DOHH2 (cell line): ENCODE results near the gene TOMM40.

Experiments
- H3F3A ChIP-seq: fragments of 200-600 bp; sonication (generic), shearing (Covaris generic); 2 replicates; pipeline ENCODE4 v1.6.0; 2016; ENCODE audit warnings: antibody characterized with exemption, mild to moderate bottlenecking; ENCODE audit not compliant: control insufficient read depth, insufficient read depth
- H3K27ac ChIP-seq: fragments of 200-600 bp; sonication (generic); 2 replicates; pipeline ENCODE4 v1.5.1; 2014; ENCODE audit warnings: low read depth, mild to moderate bottlenecking, low read length, moderate library complexity
- H3K27me3 ChIP-seq: fragments of 200-600 bp; sonication (generic); 2 replicates; pipeline ENCODE4 v1.6.1; 2014; ENCODE audit warnings: mild to moderate bottlenecking, low read length, mixed read lengths; ENCODE audit not compliant: control insufficient read depth
- H3K36me3 ChIP-seq: fragments of 200-600 bp; sonication (generic); 2 replicates; pipeline ENCODE4 v1.6.1; 2014; ENCODE audit warnings: mild to moderate bottlenecking, low read length, moderate library complexity, mixed read lengths; ENCODE audit not compliant: control insufficient read depth
- H3K4me1 ChIP-seq: fragments of 200-600 bp; sonication (generic); 2 replicates; pipeline ENCODE4 v1.6.1; 2014; ENCODE audit warnings: mild to moderate bottlenecking, low read length, mixed read lengths; ENCODE audit not compliant: control insufficient read depth
- H3K4me2 ChIP-seq: fragments of 200-600 bp; sonication (generic); 2 replicates; pipeline ENCODE4 v1.6.0; 2014; ENCODE audit warnings: mild to moderate bottlenecking, low read length, moderate library complexity
- H3K4me3 ChIP-seq: fragments of 200-600 bp; sonication (generic); 2 replicates; pipeline ENCODE4 v1.5.1; 2014; ENCODE audit warnings: mild to moderate bottlenecking, low read length, mixed read lengths
- H3K79me2 ChIP-seq: fragments of 200-600 bp; sonication (generic); 2 replicates; pipeline ENCODE4 v1.6.1; 2014; ENCODE audit warnings: mild to moderate bottlenecking, low read length, mixed read lengths; ENCODE audit not compliant: control insufficient read depth
- H3K9me2 ChIP-seq: fragments of 200-600 bp; sonication (generic); replicated peaks from 2 replicates; pipeline ENCODE4 v1.6.1; 2014; ENCODE audit warnings: mild to moderate bottlenecking, low read length, mixed read lengths; ENCODE audit not compliant: control insufficient read depth
- H3K9me3 ChIP-seq: fragments of 200-600 bp; sonication (generic); 2 replicates; pipeline ENCODE4 v1.6.1; 2014; ENCODE audit warnings: antibody characterized with exemption, low read length, mixed read lengths; ENCODE audit not compliant: control insufficient read depth, insufficient read depth
- H4K20me1 ChIP-seq: fragments of 200-600 bp; sonication (generic); 2 replicates; pipeline ENCODE4 v1.6.0; 2014; ENCODE audit warnings: low read depth, mild to moderate bottlenecking, antibody characterized with exemption, low read length, moderate library complexity; ENCODE audit not compliant: control insufficient read depth, insufficient read depth
- CTCF ChIP-seq: fragments of 200-600 bp; sonication (generic); IDR thresholded peaks from one replicate; pipeline ENCODE4 v1.5.1; 2014; ENCODE audit warnings: antibody characterized with exemption, mild to moderate bottlenecking, low read depth, low read length; ENCODE audit not compliant: poor library complexity, severe bottlenecking
- EZH2phosphoT487 ChIP-seq: fragments of 200-600 bp; sonication (generic); IDR thresholded peaks from 2 replicates; pipeline ENCODE4 v1.6.1; 2017; ENCODE audit warnings: borderline replicate concordance, mild to moderate bottlenecking, antibody characterized with exemption, low read length, moderate library complexity, mixed read lengths

Gene TOMM40

GRCh38 chr19:44869733-44870470, 21.2 kb upstream of the TOMM40 start:
- H3K4me2 ChIP-seq, result no peak overlapping the region
- no peak for TF ChIP-seq CTCF
- H3F3A ChIP-seq, result no peaks in the 10 kb centered on the region
- H3K36me3 ChIP-seq, result no peaks in the 10 kb centered on the region
- H3K4me1 ChIP-seq, result no peaks in the 10 kb centered on the region
- H3K27ac ChIP-seq, result no peak overlapping the region
- H4K20me1 ChIP-seq, result no peaks in the 10 kb centered on the region
- H3K27me3 ChIP-seq, result no peaks in the 10 kb centered on the region
- no peaks in the 10 kb centered on the region for H3K9me3 ChIP-seq
- no peak overlapping the region for H3K4me3 ChIP-seq
- H3K79me2 ChIP-seq, result no peaks in the 10 kb centered on the region
- no peaks in the 10 kb centered on the region for H3K9me2 ChIP-seq

GRCh38 chr19:44871809-44872208, 19.2 kb upstream of the TOMM40 start:
- H3K27me3 ChIP-seq, result no peaks in the 10 kb centered on the region
- TF ChIP-seq EZH2phosphoT487 (no peak), CTCF (no peak)
- no peaks in the 10 kb centered on the region for H3K9me2 ChIP-seq
- no peak overlapping the region for H3K27ac ChIP-seq
- H3K4me3 ChIP-seq, result no peak overlapping the region
- no peaks in the 10 kb centered on the region for H3F3A ChIP-seq
- no peaks in the 10 kb centered on the region for H3K9me3 ChIP-seq
- no peaks in the 10 kb centered on the region for H3K36me3 ChIP-seq
- H3K79me2 ChIP-seq, result no peaks in the 10 kb centered on the region
- peaks cover 2% of the 10 kb centered on the region for H3K4me1 ChIP-seq
- no peak overlapping the region for H3K4me2 ChIP-seq
- H4K20me1 ChIP-seq, result no peaks in the 10 kb centered on the region

GRCh38 chr19:44872661-44873060, 18.4 kb upstream of the TOMM40 start:
- H3K9me2 ChIP-seq, result no peaks in the 10 kb centered on the region
- no peaks in the 10 kb centered on the region for H4K20me1 ChIP-seq
- H3K4me1 ChIP-seq, result peaks cover 11% of the 10 kb centered on the region
- TF ChIP-seq EZH2phosphoT487 (no peak), CTCF (no peak)
- H3K36me3 ChIP-seq, result no peaks in the 10 kb centered on the region
- H3F3A ChIP-seq, result no peaks in the 10 kb centered on the region
- no peak overlapping the region for H3K4me2 ChIP-seq
- no peak overlapping the region for H3K4me3 ChIP-seq
- no peak overlapping the region for H3K27ac ChIP-seq
- no peaks in the 10 kb centered on the region for H3K79me2 ChIP-seq
- no peaks in the 10 kb centered on the region for H3K9me3 ChIP-seq
- H3K27me3 ChIP-seq, result no peaks in the 10 kb centered on the region
